Upper lobe of left lung (tissue), 6 donors: Measurements from ENCODE around the gene GRHL3. TPM values are rescaled to one million over a fixed set of nuclear protein-coding genes. Genes with fewer than 3 reads are reported as not detected.

Experiments used
- ATAC-seq, 2 donors: fragments of 200-7000 bp; cut with Tn5 transposase; one replicate each; pipeline ENCODE4 v1.9.1; 2022; ENCODE audit warnings: mild to moderate bottlenecking in 2 of 2, moderate library complexity in 2 of 2; ENCODE audit not compliant: low FRiP score in 2 of 2
- DNase-seq, 2 donors: peaks; one replicate each; pipeline ENCODE4 v3.0.0-alpha.2; 2019 to 2020
- H3K27ac ChIP-seq, 4 donors: fragments of 200-600 bp; sonication (generic); one replicate each; pipeline ENCODE4 v1.5.1; 2016 to 2019
- H3K27me3 ChIP-seq, 4 donors: fragments of 200-600 bp; sonication (generic); one replicate each; pipeline ENCODE4 v1.5.1; 2017 to 2019
- H3K36me3 ChIP-seq, 4 donors: fragments of 200-600 bp; sonication (generic); one replicate each; pipeline ENCODE4 v1.5.1; 2016 to 2019
- H3K4me1 ChIP-seq, 4 donors: fragments of 200-600 bp; sonication (generic); one replicate each; pipeline ENCODE4 v1.5.1; 2018 to 2019
- H3K4me3 ChIP-seq, 4 donors: fragments of 200-600 bp; sonication (generic); one replicate each; pipeline ENCODE4 v1.5.1; 2017 to 2019; ENCODE audit warnings: mild to moderate bottlenecking in 2 of 4, moderate library complexity in 1 of 4
- H3K9me3 ChIP-seq, 4 donors: fragments of 200-600 bp; sonication (generic); one replicate each; pipeline ENCODE4 v1.5.1; 2018 to 2019
- CTCF ChIP-seq, 6 experiments: fragments of 450-650 bp in 4 of 6; fragments of 200-600 bp in 2 of 6; sonication (generic) in 2 of 6; IDR thresholded peaks; one replicate each; pipeline ENCODE4 v1.5.1; 2016 to 2019; ENCODE audit warnings: antibody characterized with exemption in 6 of 6
- EP300 ChIP-seq, 4 donors: sonication (generic); formaldehyde crosslinking; IDR thresholded peaks; one replicate each; pipeline ENCODE4 v1.5.1; 2017; ENCODE audit warnings: antibody characterized with exemption in 4 of 4, control low read depth in 2 of 4
- POLR2A ChIP-seq, 4 donors: fragments of 450-650 bp; IDR thresholded peaks; one replicate each; pipeline ENCODE4 v1.5.1; 2016 to 2017; ENCODE audit warnings: antibody characterized with exemption in 4 of 4, mild to moderate bottlenecking in 2 of 4
- POLR2AphosphoS5 ChIP-seq, 2 donors: sonication (generic); formaldehyde crosslinking; IDR thresholded peaks; one replicate each; pipeline ENCODE4 v1.5.1; 2017; ENCODE audit warnings: antibody characterized with exemption in 2 of 2
- WGBS, 2 donors: methylation state at CpG; one replicate each; pipeline ENCODE4 v1.1.5; 2017 to 2018; 5-methylcytosine and 5-hydroxymethylcytosine counted together
- total RNA-seq, 6 donors: library from RNA; depleted of rRNA in 4 of 6; stranded (reverse); fragments of >200 nt in 4 of 6; gene quantifications; one replicate each; pipeline versions ENCODE4 v1.1.0 to v1.2.1, GENCODE V29; 2016 to 2021
- donor health status: DM: no; HTN: no; CAD: no; lungs with moderate emphysema.
- donor health status: DM: no; HTN: yes; CAD: no; lungs with severe emphysema.

GRHL3 gene
- total RNA-seq, 6 donors from 2014 or later, result 0.09 to 0.24 TPM; not detected in 4

- Histone ChIP-seq H3K9me3 (no peaks in the 10 kb centered on the region), H3K27me3 (no peaks in the 10 kb centered on the region), H3K4me1 (no peaks in the 10 kb centered on the region), H3K36me3 (no peaks in the 10 kb centered on the region), H3K4me3 (no peak overlapping the region), H3K27ac (no peak overlapping the region)
- DNase-seq (no peak), ATAC-seq (no peak)
- 90 to 91% methylated on average over 4 of the region's 4 CpGs for WGBS, 2 donors
- TF ChIP-seq EP300 (IDR thresholded peaks at IDR 0.05) (no peak), CTCF (IDR thresholded peaks at IDR 0.05) (no peak), POLR2AphosphoS5 (IDR thresholded peaks at IDR 0.05) (no peak), POLR2A (IDR thresholded peaks at IDR 0.05) (no peak)
Observed at GRCh38 chr1:24309762-24310485, 9.2 kb upstream of the GRHL3 start.

GRCh38 chr1:24311234-24311633 lies 7.9 kb upstream of the GRHL3 start:
- no peaks in the 10 kb centered on the region for H3K9me3 ChIP-seq
- H3K36me3 ChIP-seq, result no peaks in the 10 kb centered on the region
- no peak overlapping the region for H3K4me3 ChIP-seq
- H3K27ac ChIP-seq, result no peak overlapping the region
- no peak for DNase-seq
- no peaks in the 10 kb centered on the region for H3K4me1 ChIP-seq
- TF ChIP-seq CTCF (IDR thresholded peaks at IDR 0.05), result no peak
- no peak for TF ChIP-seq EP300 (IDR thresholded peaks at IDR 0.05)
- no peak for TF ChIP-seq POLR2AphosphoS5 (IDR thresholded peaks at IDR 0.05)
- TF ChIP-seq POLR2A (IDR thresholded peaks at IDR 0.05), result no peak
- H3K27me3 ChIP-seq, result no peaks in the 10 kb centered on the region
- 89 to 100% methylated on average over 2 to 3 of the region's 3 CpGs for WGBS, 2 donors
- ATAC-seq, result no peak

GRCh38 chr1:24311741-24312140 lies 7.4 kb upstream of the GRHL3 start:
- Histone ChIP-seq H3K36me3 (no peaks in the 10 kb centered on the region), H3K4me1 (no peaks in the 10 kb centered on the region), H3K9me3 (no peaks in the 10 kb centered on the region), H3K27me3 (no peaks in the 10 kb centered on the region), H3K4me3 (no peak overlapping the region), H3K27ac (no peak overlapping the region)
- no peak for TF ChIP-seq POLR2AphosphoS5 (IDR thresholded peaks at IDR 0.05)
- TF ChIP-seq CTCF (IDR thresholded peaks at IDR 0.05), result no peak
- TF ChIP-seq EP300 (IDR thresholded peaks at IDR 0.05), result no peak
- no peak for TF ChIP-seq POLR2A (IDR thresholded peaks at IDR 0.05)
- no peak for DNase-seq
- 86 to 100% methylated on average over 1 of the region's 1 CpG for WGBS, 2 donors
- no peak for ATAC-seq

GRCh38 chr1:24315391-24315790 lies 3.8 kb upstream of the GRHL3 start:
- Histone ChIP-seq H3K4me3 (no peak overlapping the region), H3K4me1 (peaks cover 5 to 14% (median 12%) of the 10 kb centered on the region in 4 donors), H3K27ac (no peak overlapping the region), H3K27me3 (no peaks in the 10 kb centered on the region), H3K9me3 (no peaks in the 10 kb centered on the region), H3K36me3 (no peaks in the 10 kb centered on the region)
- DNase-seq (no peak), ATAC-seq (no peak)
- TF ChIP-seq POLR2AphosphoS5 (IDR thresholded peaks at IDR 0.05) (no peak), POLR2A (IDR thresholded peaks at IDR 0.05) (no peak), CTCF (IDR thresholded peaks at IDR 0.05) (no peak)
- 76 to 87% methylated on average over 6 of the region's 6 CpGs for WGBS, 2 donors

- Histone ChIP-seq H3K4me1 (peaks cover 11 to 21% (median 18%) of the 10 kb centered on the region in 4 donors), H3K36me3 (no peaks in the 10 kb centered on the region), H3K27me3 (peaks cover 0 to 5% (median 0%) of the 10 kb centered on the region in 4 donors), H3K9me3 (no peaks in the 10 kb centered on the region), H3K27ac (no peak overlapping the region), H3K4me3 (no peak overlapping the region)
- TF ChIP-seq EP300 (IDR thresholded peaks at IDR 0.05) (no peak), POLR2AphosphoS5 (IDR thresholded peaks at IDR 0.05) (no peak), CTCF (IDR thresholded peaks at IDR 0.05) (no peak), POLR2A (IDR thresholded peaks at IDR 0.05) (no peak)
- ATAC-seq (no peak), DNase-seq (no peak)
- WGBS, 2 donors, result 64 to 75% methylated on average over 3 of the region's 3 CpGs
Observed at GRCh38 chr1:24316645-24317044, 2.5 kb upstream of the GRHL3 start.
